ENCODE results near the gene FPGS. TPM values are rescaled to one million over a fixed set of nuclear protein-coding genes. Genes with fewer than 3 reads are reported as not detected.

Gene FPGS
- total RNA-seq: 65.0 and 102 TPM in 2 replicates

GRCh38 chr9:127802576-127803443, at the start of gene FPGS:
TSS of gene FPGS (plus strand) at chr9:127802882. CDS start at chr9:127802925, 43 bp downstream.

GRCh38 chr9:127778280-127779135, 24.2 kb upstream of the FPGS start, which contains the start of gene SH2D3C:
TSS of gene SH2D3C (minus strand) at chr9:127778666. CDS start at chr9:127778627, 39 bp downstream.

GRCh38 chr9:127785933-127786772, 16.5 kb upstream of the FPGS start, which contains the start of gene CDK9:
TSS of gene CDK9 (plus strand) at chr9:127786034. CDS start at chr9:127786149, 115 bp downstream.

GRCh38 chr9:127854184-127854806, 51.6 kb downstream of the FPGS start, which contains the start of gene ENG:
TSS of gene ENG (minus strand) at chr9:127854658. CDS start at chr9:127854355, 303 bp downstream.

Other genes with a start within 250 kb of the FPGS start
- gene STXBP1, start 190.6 kb upstream of the FPGS start, total RNA-seq: 7.7 and 14.5 TPM in 2 replicates
- gene CFAP157, start 95.9 kb upstream of the FPGS start, total RNA-seq: not detected in 2 replicates
- gene PTRH1, start 87.2 kb upstream of the FPGS start, total RNA-seq: 44.1 and 56.1 TPM in 2 replicates
- under 0.01 TPM in 1 of 2 replicates, not detected in the other for gene TTC16, start 86.8 kb upstream of the FPGS start, total RNA-seq
- gene TOR2A, start 67.6 kb upstream of the FPGS start, total RNA-seq: 20.5 and 22.0 TPM in 2 replicates
- 0.25 TPM in 1 of 2 replicates, not detected in the other for gene SH2D3C, start 24.2 kb upstream of the FPGS start, total RNA-seq
- gene CDK9, start 16.8 kb upstream of the FPGS start, total RNA-seq: 24.3 and 44.4 TPM in 2 replicates
- 24.2 and 29.0 TPM in 2 replicates for gene ENG, start 51.8 kb downstream of the FPGS start, total RNA-seq
- 29.5 and 40.1 TPM in 2 replicates for gene AK1, start 74.8 kb downstream of the FPGS start, total RNA-seq
- gene ST6GALNAC6, start 96.7 kb downstream of the FPGS start, total RNA-seq: 37.0 and 62.6 TPM in 2 replicates
- 34.1 and 46.1 TPM in 2 replicates for gene ST6GALNAC4, start 114.2 kb downstream of the FPGS start, total RNA-seq
- gene PIP5KL1, start 127.9 kb downstream of the FPGS start, total RNA-seq: 2.5 and 4.2 TPM in 2 replicates
- 32.8 and 39.1 TPM in 2 replicates for gene DPM2, start 135.0 kb downstream of the FPGS start, total RNA-seq
- 4.6 and 9.5 TPM in 2 replicates for gene EEIG1, start 178.1 kb downstream of the FPGS start, total RNA-seq

Data from mesangial cell (primary cell).